Activated CD8-positive, alpha-beta T cell treated with anti-CD3 and anti-CD28 coated beads for 36 hours (primary cell): ENCODE measurements around the gene ESPL1. TPM values are rescaled to one million over a fixed set of nuclear protein-coding genes. Genes with fewer than 3 reads are reported as not detected.

Source experiments
- ATAC-seq: fragments of 200-7000 bp; cut with Tn5 transposase; one replicate; pipeline ENCODE4 v1.10.0; 2021; ENCODE audit warnings: mild to moderate bottlenecking, moderate library complexity
- CTCF ChIA-PET: fragments of 350-600 bp; sonication (Branson Sonifier 250); formaldehyde crosslinking; loops from one replicate; lab custom pipeline; 2021; ENCODE audit warnings: antibody characterized with exemption; lab: Charles Lee
- POLR2A ChIA-PET: fragments of 350-600 bp; sonication (Branson Sonifier 250); formaldehyde crosslinking; loops from one replicate; lab custom pipeline; 2021; ENCODE audit warnings: antibody characterized with exemption; lab: Charles Lee
- DNase-seq: peaks from one replicate; pipeline ENCODE4 v3.0.0-alpha.2; 2020
- H3K27ac Mint-ChIP-seq: one replicate; pipeline ENCODE4 v1.8.0; 2021; ENCODE audit warnings: mild to moderate bottlenecking, mixed read lengths
- H3K27me3 Mint-ChIP-seq: one replicate; pipeline ENCODE4 v1.8.0; 2021; ENCODE audit warnings: mixed read lengths
- H3K36me3 Mint-ChIP-seq: one replicate; pipeline ENCODE4 v1.8.0; 2021; ENCODE audit warnings: low read depth, mixed read lengths
- H3K4me1 Mint-ChIP-seq: one replicate; pipeline ENCODE4 v1.8.0; 2021; ENCODE audit warnings: low read depth, mixed read lengths
- H3K4me3 Mint-ChIP-seq: one replicate; pipeline ENCODE4 v1.8.0; 2021; ENCODE audit warnings: mild to moderate bottlenecking, moderate library complexity, mixed read lengths
- H3K9me3 Mint-ChIP-seq: one replicate; pipeline ENCODE4 v1.8.0; 2021; ENCODE audit warnings: mixed read lengths
- CTCF ChIP-seq: fragments of 200-600 bp; IDR thresholded peaks from one replicate; pipeline ENCODE4 v1.8.0; 2022; ENCODE audit warnings: antibody characterized with exemption, mild to moderate bottlenecking
- intact Hi-C: fragments of 100-400 bp; cut with micrococcal nuclease; formaldehyde crosslinking; loops from one replicate; pipeline ENCODE4 v1.10.0; 2022
- total RNA-seq, 2 experiments: library from RNA; stranded (reverse); gene quantifications; one replicate each; pipeline ENCODE4 v1.2.3, GENCODE V29; 2021

ESPL1 gene
- total RNA-seq, 2 experiments from 2014 or later: 62.1 to 63.4 TPM

DNA sequence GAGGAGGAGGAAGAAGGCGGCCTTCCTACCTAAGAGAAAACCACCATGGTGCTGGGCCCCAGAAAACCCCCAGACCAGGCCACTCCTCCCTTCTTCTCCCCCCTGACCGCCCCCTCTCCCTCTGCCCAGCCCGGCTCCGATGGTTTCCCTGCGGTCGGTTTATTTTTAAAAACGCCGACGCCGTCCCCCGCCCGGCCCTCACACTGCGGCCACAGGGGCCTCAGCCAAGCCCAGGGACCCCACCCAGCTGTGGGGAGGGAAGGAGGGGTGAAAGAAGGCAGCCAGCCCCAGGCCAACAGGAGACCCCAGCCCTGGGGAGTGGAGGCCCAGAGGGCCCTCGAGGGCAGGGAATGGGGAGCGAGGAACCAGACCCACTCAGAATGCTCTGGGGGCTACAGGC is 64.6 kb downstream of the ESPL1 start:
- Mint-ChIP-seq H3K4me3 (no peak overlapping the region), H3K27ac (no peak overlapping the region), H3K9me3 (no peaks in the 10 kb centered on the region), H3K4me1 (peaks cover 1% of the 10 kb centered on the region), H3K27me3 (peaks cover 31% of the 10 kb centered on the region), H3K36me3 (no peaks in the 10 kb centered on the region)
- CTCF ChIA-PET: interaction anchor here (1.4 to 13.9 kb wide), 5 partner anchors 11 to 88 kb away, joined by 3 to 293 read pairs (median 16); partner anchors contain the start of gene AAAS
- intact Hi-C loops: no loop called here
- no peak for DNase-seq
- POLR2A ChIA-PET: interaction anchor here (1.7 kb wide), 1 partner anchor 114 kb away, joined by 3 read pairs; no protein-coding TSS in a partner anchor
- TF ChIP-seq CTCF: no peak
- ATAC-seq: no peak

DNA sequence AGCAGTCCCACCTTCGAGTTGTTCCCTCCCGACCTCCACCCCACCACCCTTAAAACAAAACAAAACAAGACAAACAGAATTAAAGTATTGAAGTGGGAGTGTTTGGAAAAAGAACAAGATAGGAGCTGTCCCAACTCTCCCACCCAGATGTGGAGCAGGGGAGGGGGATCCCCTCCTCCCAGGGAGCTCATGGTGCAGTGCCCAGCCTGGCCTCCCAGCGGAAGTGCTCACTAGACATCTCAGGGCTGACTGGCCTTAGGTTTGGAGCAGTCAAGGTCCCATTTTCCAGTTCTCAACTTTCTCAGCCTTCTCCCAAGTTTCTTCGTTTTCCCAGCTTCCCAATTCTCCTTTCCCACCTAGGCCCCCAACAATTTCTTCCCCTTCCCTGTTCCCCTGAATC is 65.2 kb downstream of the ESPL1 start:
- CTCF ChIA-PET: interaction anchor here (1.0 to 4.2 kb wide), 5 partner anchors 10 to 88 kb away, joined by 3 to 25 read pairs (median 4); no protein-coding TSS in a partner anchor
- DNase-seq: no peak
- TF ChIP-seq CTCF: no peak
- ATAC-seq: no peak
- intact Hi-C loops: no loop called here
- POLR2A ChIA-PET: interaction anchor here (1.7 kb wide), 1 partner anchor 114 kb away, joined by 3 read pairs; no protein-coding TSS in a partner anchor
- H3K9me3 Mint-ChIP-seq: no peaks in the 10 kb centered on the region
- H3K27ac Mint-ChIP-seq: no peak overlapping the region
- H3K4me1 Mint-ChIP-seq: peaks cover 5% of the 10 kb centered on the region
- no peaks in the 10 kb centered on the region for H3K36me3 Mint-ChIP-seq
- no peak overlapping the region for H3K4me3 Mint-ChIP-seq
- H3K27me3 Mint-ChIP-seq: peaks cover 35% of the 10 kb centered on the region

GRCh38 chr12:53333845-53334244 is 65.7 kb downstream of the ESPL1 start:
- Mint-ChIP-seq H3K4me3 (no peak overlapping the region), H3K36me3 (no peaks in the 10 kb centered on the region), H3K4me1 (peaks cover 5% of the 10 kb centered on the region), H3K27me3 (peaks cover 37% of the 10 kb centered on the region), H3K27ac (no peak overlapping the region), H3K9me3 (no peaks in the 10 kb centered on the region)
- DNase-seq: no peak
- no peak for ATAC-seq
- ChIA-PET CTCF (interaction anchor here (1.0 to 4.2 kb wide), 5 partner anchors 10 to 87 kb away, joined by 3 to 25 read pairs (median 4); no protein-coding TSS in a partner anchor), POLR2A (interaction anchor here (1.2 to 1.7 kb wide), 2 partner anchors 50 to 115 kb away, joined by 3 read pairs; no protein-coding TSS in a partner anchor)
- TF ChIP-seq CTCF: no peak
- intact Hi-C loops: no loop called here

DNA sequence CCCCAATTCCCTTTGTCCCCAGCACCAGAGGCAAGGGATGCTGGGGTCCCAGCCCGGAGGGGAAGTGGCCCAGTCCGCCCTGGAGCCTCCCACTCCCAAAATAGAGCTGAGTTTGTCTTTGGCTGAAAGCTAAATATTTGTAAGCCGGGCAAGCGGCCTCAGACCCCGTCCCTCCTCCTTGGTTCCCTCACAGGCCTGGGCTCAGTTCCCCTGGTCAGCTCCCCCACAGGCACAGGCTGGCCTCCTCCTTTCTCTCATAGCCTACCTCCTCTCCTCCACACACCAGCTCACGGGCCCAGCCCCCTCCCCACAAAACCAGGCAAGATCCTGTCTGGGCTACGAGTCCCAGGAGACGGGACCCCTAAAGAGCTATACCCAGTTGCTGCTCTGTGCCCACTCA is 66.7 kb downstream of the ESPL1 start:
- Mint-ChIP-seq H3K4me1 (peaks cover 5% of the 10 kb centered on the region), H3K27ac (no peak overlapping the region), H3K27me3 (peaks cover 38% of the 10 kb centered on the region), H3K36me3 (no peaks in the 10 kb centered on the region), H3K9me3 (no peaks in the 10 kb centered on the region), H3K4me3 (no peak overlapping the region)
- intact Hi-C loops: no loop called here
- TF ChIP-seq CTCF: no peak
- ChIA-PET CTCF (interaction anchor here (1.1 to 4.2 kb wide), 5 partner anchors 10 to 18 kb away, joined by 4 to 25 read pairs (median 5); no protein-coding TSS in a partner anchor), POLR2A (interaction anchor here (1.1 to 2.0 kb wide), 4 partner anchors 10 to 61 kb away, joined by 3 to 8 read pairs (median 4); no protein-coding TSS in a partner anchor)
- ATAC-seq: no peak
- DNase-seq: no peak

- ATAC-seq (peak; percentile 23), DNase-seq (no peak)
- peaks cover 42% of the 10 kb centered on the region for H3K27me3 Mint-ChIP-seq
- intact Hi-C loops: no loop called here
- TF ChIP-seq CTCF: no peak
- H3K4me1 Mint-ChIP-seq: peaks cover 13% of the 10 kb centered on the region
- CTCF ChIA-PET: interaction anchor here (1.1 to 4.2 kb wide), 5 partner anchors 8 to 17 kb away, joined by 3 to 25 read pairs (median 6); no protein-coding TSS in a partner anchor
- POLR2A ChIA-PET: interaction anchor here (0.6 to 2.0 kb wide), 4 partner anchors 9 to 43 kb away, joined by 3 to 8 read pairs (median 4); partner anchors contain the start of gene SP1
- H3K36me3 Mint-ChIP-seq: no peaks in the 10 kb centered on the region
- no peak within 1 kb of the TSS for H3K4me3 Mint-ChIP-seq
- no peak within 1 kb of the TSS for H3K27ac Mint-ChIP-seq
- H3K9me3 Mint-ChIP-seq: no peaks in the 10 kb centered on the region
These were observed 68.1 kb downstream of the ESPL1 start, which contains the start of gene SP7 for GRCh38 chr12:53336181-53336681. Gene SP7, minus strand, starts transcription at chr12:53336354. Its CDS starts 708 bp downstream, at chr12:53335646.
